ENCODE results near the gene LEKR1.

GRCh38 chr3:157082305-157082982, 256.3 kb downstream of the LEKR1 start:
- TF ChIP-seq CTCF (IDR thresholded peaks at IDR 0.05) (no peak), ZFX (IDR thresholded peaks at IDR 0.05; ENCODE audit: borderline replicate concordance) (no peak)

Measured in 22Rv1 (cell line).